ENCODE measurements around the gene TCP11L2. TPM values are rescaled to one million over a fixed set of nuclear protein-coding genes. Genes with fewer than 3 reads are reported as not detected.
A peak's percentile ranks its signal among the peaks of the same experiment; 100 is the strongest.

TCP11L2 gene
- total and polyA plus RNA-seq, 9 of the 15 experiments (the other 6 are each of a cell fraction or from before 2014, with no cell fraction given) = 0.39 to 4.5 (median 1.3) TPM

GRCh38 chr12:106357549-106358395 lies 55.2 kb downstream of the TCP11L2 start, which contains the start of gene POLR3B (continued):
- no peak for TF ChIP-seq RERE (CRISPR knock-in tag; IDR thresholded peaks at IDR 0.05; ENCODE audit: borderline replicate concordance)
- TF ChIP-seq ZNF280B (CRISPR knock-in tag; IDR thresholded peaks at IDR 0.05) = no peak
- TF ChIP-seq HEY1 (CRISPR knock-in tag; IDR thresholded peaks at IDR 0.05; ENCODE audit: borderline replicate concordance) = no peak
- TF ChIP-seq ZNF77 (CRISPR knock-in tag; IDR thresholded peaks at IDR 0.05) = no peak
- peak; percentile 69 for TF ChIP-seq TEAD4 (IDR thresholded peaks at IDR 0.05; ENCODE audit: low read length)
- no peak for TF ChIP-seq TEAD4 (CRISPR knock-in tag; IDR thresholded peaks at IDR 0.05; ENCODE audit: borderline replicate concordance)
- no peak for TF ChIP-seq NCOA6 (IDR thresholded peaks at IDR 0.05)
- TF ChIP-seq FOXP1 (CRISPR knock-in tag; IDR thresholded peaks at IDR 0.05) = no peak
- no peak for TF ChIP-seq SP2 (IDR thresholded peaks at IDR 0.05; ENCODE audit: extremely low read depth, low read depth, low read length, poor library complexity, severe bottlenecking)
- no peak for TF ChIP-seq BRF2 (IDR thresholded peaks at IDR 0.05; ENCODE audit: borderline replicate concordance, insufficient read depth, insufficient read length)
- TF ChIP-seq EGR1 (conservative IDR thresholded peaks at IDR 0.05) = peak; percentile 86
- TF ChIP-seq E2F3 (CRISPR knock-in tag; IDR thresholded peaks at IDR 0.05) = 0 out of 2 replicates have a peak, but pooled peaks have one; percentile 63
- peak; percentile 41 to 79 for TF ChIP-seq E2F6 (IDR thresholded peaks at IDR 0.05; ENCODE audit: borderline replicate concordance in 1 of 2, extremely low read depth in 1 of 2, insufficient read depth in 1 of 2, insufficient read length in 1 of 2, low read depth in 1 of 2, low read length in 1 of 2, poor library complexity in 1 of 2, severe bottlenecking in 1 of 2)
- TF ChIP-seq CBFA2T2 (conservative IDR thresholded peaks at IDR 0.05) = no peak
- TF ChIP-seq KAT8 (IDR thresholded peaks at IDR 0.05; ENCODE audit: low read depth) = no peak
- peak; percentile 86; the same call in 1 of the 2 replicates for TF ChIP-seq ZNF57 (CRISPR knock-in tag; IDR thresholded peaks at IDR 0.05)
- peak in 1 of 2 experiments; percentile 50; a peak in 1 of 4 replicates for TF ChIP-seq SRF (CRISPR knock-in tag; IDR thresholded peaks at IDR 0.05)
- peak; percentile 32 for TF ChIP-seq SMAD1 (IDR thresholded peaks at IDR 0.05; ENCODE audit: low read depth, low read length, partially characterized antibody)
